PC-3 (cell line): Measurements from ENCODE around the gene TTC39B. TPM values are rescaled to one million over a fixed set of nuclear protein-coding genes. Genes with fewer than 3 reads are reported as not detected.
A peak's percentile ranks its signal among the peaks of the same experiment; 100 is the strongest.

ENCODE experiments used
- ATAC-seq: fragments of 200-7000 bp; cut with Tn5 transposase; 2 replicates; pipeline ENCODE4 v1.9.1; 2020; ENCODE audit warnings: mild to moderate bottlenecking, moderate library complexity
- BruUV-seq: library from RNA; stranded (reverse); fragments of 400-500 nt; replicated peaks from 2 replicates; lab custom pipeline; 2021; lab: Mats Ljungman, UMichigan
- CTCF ChIA-PET: fragments of 300-600 bp; sonication (Branson Sonifier 250); formaldehyde crosslinking; loops from one replicate; lab custom pipeline; 2022; ENCODE audit warnings: antibody characterized with exemption; lab: Charles Lee
- POLR2A ChIA-PET: fragments of 300-600 bp; sonication (Branson Sonifier 250); formaldehyde crosslinking; loops from one replicate; lab custom pipeline; 2022; ENCODE audit warnings: antibody characterized with exemption; ENCODE audit not compliant: unreplicated experiment; lab: Charles Lee
- DNase-seq: peaks from one replicate; pipeline ENCODE4 v3.0.0-alpha.2; 2015
- H2AFZ ChIP-seq: fragments of 300-600 bp; sonication (generic); 2 replicates; pipeline ENCODE4 v1.6.0; 2016; ENCODE audit warnings: antibody characterized with exemption, low read length
- H3F3A ChIP-seq: fragments of 300-600 bp; sonication (generic); one replicate; pipeline ENCODE4 v1.6.0; 2017; ENCODE audit warnings: antibody characterized with exemption, low read length, control low read depth, mild to moderate bottlenecking; ENCODE audit not compliant: unreplicated experiment
- H3K27ac ChIP-seq: fragments of 300-600 bp; sonication (generic); 2 replicates; pipeline ENCODE4 v1.5.1; 2016; ENCODE audit warnings: mild to moderate bottlenecking, low read length
- H3K27me3 ChIP-seq: fragments of 300-600 bp; sonication (generic); 2 replicates; pipeline ENCODE4 v1.6.1; 2016; ENCODE audit warnings: low read length, mixed read lengths
- H3K36me3 ChIP-seq: fragments of 300-600 bp; sonication (generic); 2 replicates; pipeline ENCODE4 v1.6.1; 2016; ENCODE audit warnings: low read depth, mixed run types, low read length, mixed read lengths
- H3K4me1 ChIP-seq: fragments of 300-600 bp; sonication (generic); 2 replicates; pipeline ENCODE4 v1.5.1; 2016; ENCODE audit warnings: low read length; ENCODE audit not compliant: insufficient read depth
- H3K4me2 ChIP-seq: fragments of 300-600 bp; sonication (generic); 2 replicates; pipeline ENCODE4 v1.6.0; 2016; ENCODE audit warnings: low read length
- H3K4me3 ChIP-seq: fragments of 300-600 bp; sonication (generic); 2 replicates; pipeline ENCODE4 v1.5.1; 2016; ENCODE audit warnings: mild to moderate bottlenecking, low read length, mixed read lengths
- H3K79me2 ChIP-seq: fragments of 300-600 bp; sonication (generic); 2 replicates; pipeline ENCODE4 v1.6.1; 2017; ENCODE audit warnings: low read length, mixed read lengths
- H3K9ac ChIP-seq: fragments of 300-600 bp; sonication (generic); 2 replicates; pipeline ENCODE4 v1.6.0; 2016; ENCODE audit warnings: mild to moderate bottlenecking, low read length
- H3K9me2 ChIP-seq: fragments of 300-600 bp; sonication (generic); replicated peaks from 2 replicates; pipeline ENCODE4 v1.6.1; 2016; ENCODE audit warnings: mixed run types, low read length, mixed read lengths
- H3K9me3 ChIP-seq: fragments of 300-600 bp; sonication (generic); 2 replicates; pipeline ENCODE4 v1.6.1; 2016; ENCODE audit warnings: low read length, mixed read lengths
- H4K20me1 ChIP-seq: fragments of 300-600 bp; sonication (generic); 2 replicates; pipeline ENCODE4 v1.6.1; 2016; ENCODE audit warnings: low read length, mixed read lengths
- EZH2 ChIP-seq: fragments of 300-600 bp; sonication (generic); IDR thresholded peaks from one replicate; pipeline ENCODE4 v1.6.1; 2017; ENCODE audit warnings: antibody characterized with exemption, mild to moderate bottlenecking, low read length; ENCODE audit not compliant: unreplicated experiment
- EZH2phosphoT487 ChIP-seq: fragments of 300-600 bp; sonication (generic); IDR thresholded peaks from 2 replicates; pipeline ENCODE4 v1.6.1; 2018; ENCODE audit warnings: mild to moderate bottlenecking, antibody characterized with exemption, low read length, borderline replicate concordance
- intact Hi-C: fragments of 100-400 bp; cut with micrococcal nuclease; formaldehyde crosslinking; loops from 2 replicates; pipeline ENCODE4 v1.9.0; 2023
- total RNA-seq: library from RNA; depleted of rRNA; stranded (reverse); fragments of >200 nt; gene quantifications from 2 replicates; pipeline ENCODE4 v1.2.3, GENCODE V29; 2014
- TF ChIP-seq, protein P1 (sequence below): fragments of 300-600 bp; sonication (generic); conservative IDR thresholded peaks from 2 replicates; pipeline ENCODE4 v1.5.1; 2017; ENCODE audit warnings: antibody characterized with exemption, low read depth, mild to moderate bottlenecking, low read length

TTC39B gene
- total RNA-seq, 1 experiment from 2014 or later: 1.5 TPM

DNA sequence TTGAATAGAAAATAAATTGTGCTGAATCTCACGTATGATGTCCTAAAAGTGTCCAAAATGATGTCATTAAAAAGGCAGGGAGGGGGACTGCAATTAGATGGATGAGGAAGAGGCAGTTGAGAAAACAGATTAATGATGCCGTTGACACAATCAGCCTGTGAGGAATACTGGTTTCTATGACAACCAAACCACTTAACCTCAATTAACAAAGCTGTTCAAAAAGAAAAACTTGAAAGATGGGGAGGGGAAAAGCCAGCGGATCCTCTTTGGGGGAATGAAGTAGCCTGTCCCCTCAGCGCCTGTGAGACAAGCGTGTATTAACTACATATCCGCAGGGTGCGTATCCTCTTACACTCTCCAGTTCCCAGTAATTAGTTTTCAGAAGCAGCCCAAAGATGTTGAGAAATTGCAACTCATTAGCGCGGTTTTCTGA lies 160.7 kb downstream of the TTC39B start:
- Histone ChIP-seq H3K27ac (no peak overlapping the region), H3K9me3 (no peaks in the 10 kb centered on the region), H3K4me1 (peaks cover 18% of the 10 kb centered on the region), H3K9me2 (no peaks in the 10 kb centered on the region), H2AFZ (no peak overlapping the region), H3K27me3 (no peaks in the 10 kb centered on the region), H3K79me2 (no peaks in the 10 kb centered on the region), H3F3A (no peaks in the 10 kb centered on the region), H4K20me1 (no peaks in the 10 kb centered on the region), H3K9ac (no peak overlapping the region), H3K4me2 (no peak overlapping the region), H3K36me3 (no peaks in the 10 kb centered on the region), H3K4me3 (no peak overlapping the region)
- POLR2A ChIA-PET: no interaction called here
- BruUV-seq: no TSS peak
- CTCF ChIA-PET: no interaction called here
- intact Hi-C loops: no loop called here
- no peak for ATAC-seq
- TF ChIP-seq EZH2: no peak
- no peak for TF ChIP-seq EZH2phosphoT487
- TF ChIP-seq, protein P1, sequence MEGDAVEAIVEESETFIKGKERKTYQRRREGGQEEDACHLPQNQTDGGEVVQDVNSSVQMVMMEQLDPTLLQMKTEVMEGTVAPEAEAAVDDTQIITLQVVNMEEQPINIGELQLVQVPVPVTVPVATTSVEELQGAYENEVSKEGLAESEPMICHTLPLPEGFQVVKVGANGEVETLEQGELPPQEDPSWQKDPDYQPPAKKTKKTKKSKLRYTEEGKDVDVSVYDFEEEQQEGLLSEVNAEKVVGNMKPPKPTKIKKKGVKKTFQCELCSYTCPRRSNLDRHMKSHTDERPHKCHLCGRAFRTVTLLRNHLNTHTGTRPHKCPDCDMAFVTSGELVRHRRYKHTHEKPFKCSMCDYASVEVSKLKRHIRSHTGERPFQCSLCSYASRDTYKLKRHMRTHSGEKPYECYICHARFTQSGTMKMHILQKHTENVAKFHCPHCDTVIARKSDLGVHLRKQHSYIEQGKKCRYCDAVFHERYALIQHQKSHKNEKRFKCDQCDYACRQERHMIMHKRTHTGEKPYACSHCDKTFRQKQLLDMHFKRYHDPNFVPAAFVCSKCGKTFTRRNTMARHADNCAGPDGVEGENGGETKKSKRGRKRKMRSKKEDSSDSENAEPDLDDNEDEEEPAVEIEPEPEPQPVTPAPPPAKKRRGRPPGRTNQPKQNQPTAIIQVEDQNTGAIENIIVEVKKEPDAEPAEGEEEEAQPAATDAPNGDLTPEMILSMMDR: no peak
- DNase-seq: no peak

DNA sequence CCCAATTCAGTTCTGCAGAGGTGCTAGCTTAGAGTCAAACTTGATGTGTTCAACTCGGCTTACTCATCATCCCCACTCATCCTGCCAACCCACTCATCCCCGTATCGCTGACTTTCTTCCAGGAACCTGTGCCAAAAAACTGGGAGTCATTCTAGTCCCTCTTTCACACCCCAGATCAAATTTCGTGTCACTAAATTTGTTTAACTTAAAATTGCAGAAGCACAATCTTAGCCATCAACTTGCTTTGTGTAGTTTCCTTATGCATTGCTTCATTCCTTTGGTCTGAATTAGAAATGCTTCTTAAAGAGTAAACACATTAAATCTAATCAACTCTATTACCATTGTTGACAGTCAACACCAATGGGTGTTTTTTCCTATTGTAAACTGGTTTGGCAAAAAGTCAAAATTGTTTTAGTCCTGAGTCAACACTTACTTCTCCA lies 162.4 kb downstream of the TTC39B start:
- peaks cover 18% of the 10 kb centered on the region for H3K4me1 ChIP-seq
- no peaks in the 10 kb centered on the region for H4K20me1 ChIP-seq
- no peaks in the 10 kb centered on the region for H3K79me2 ChIP-seq
- no TSS peak for BruUV-seq
- H3K27ac ChIP-seq: peak overlapping the region; percentile 39; the same call in 1 of the 2 replicates
- ATAC-seq: peak; percentile 85
- no peaks in the 10 kb centered on the region for H3K9me2 ChIP-seq
- ChIA-PET CTCF (no interaction called here), POLR2A (no interaction called here)
- intact Hi-C loops: loop anchor here (5.0 kb wide), 1 partner anchor 273 kb away; no protein-coding TSS in a partner anchor
- no peaks in the 10 kb centered on the region for H3K36me3 ChIP-seq
- H3K9me3 ChIP-seq: no peaks in the 10 kb centered on the region
- H3K4me3 ChIP-seq: peak overlapping the region; percentile 8; the same call in 1 of the 2 replicates
- peak overlapping the region; percentile 67 for H3K4me2 ChIP-seq
- no peaks in the 10 kb centered on the region for H3F3A ChIP-seq
- DNase-seq: peak; percentile 92
- TF ChIP-seq, protein P1: no peak
- TF ChIP-seq EZH2: no peak
- TF ChIP-seq EZH2phosphoT487: no peak
- no peak overlapping the region for H3K9ac ChIP-seq
- no peaks in the 10 kb centered on the region for H3K27me3 ChIP-seq
- no peak overlapping the region for H2AFZ ChIP-seq

DNA sequence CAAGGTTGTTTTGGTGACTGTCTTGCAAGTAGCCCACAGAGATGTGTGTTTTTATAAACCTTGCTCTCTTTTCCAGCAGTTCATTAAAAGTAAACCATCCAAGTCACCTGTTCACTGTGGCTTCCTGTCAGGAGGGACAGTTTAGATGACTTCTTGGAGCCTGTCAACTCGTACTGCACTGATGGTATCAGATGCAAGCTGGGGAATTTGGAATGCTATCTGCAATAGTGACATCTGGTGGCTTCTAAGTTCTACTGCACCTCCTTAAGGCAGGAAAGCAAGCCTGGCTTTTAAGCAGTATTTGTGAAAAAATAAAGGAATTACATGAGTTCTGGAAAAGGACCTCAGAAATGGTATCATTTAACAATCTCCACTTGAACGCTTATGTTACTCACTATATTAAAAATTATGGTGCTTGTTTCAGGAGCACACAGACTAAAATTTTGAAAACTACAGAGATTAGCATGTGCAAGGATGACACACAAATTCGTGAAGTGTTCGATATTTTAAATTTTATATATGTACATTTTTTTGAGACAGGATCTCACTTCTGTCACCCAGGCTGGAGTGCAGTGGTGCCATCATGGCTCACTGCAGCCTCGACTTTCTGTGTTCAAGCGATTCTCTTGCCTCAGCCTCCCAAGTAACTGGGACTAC lies 164.0 kb downstream of the TTC39B start:
- H3K4me2 ChIP-seq: no peak overlapping the region
- TF ChIP-seq, protein P1: peak; percentile 73
- TF ChIP-seq EZH2phosphoT487 (no peak), EZH2 (no peak)
- no peaks in the 10 kb centered on the region for H3F3A ChIP-seq
- no peaks in the 10 kb centered on the region for H3K27me3 ChIP-seq
- no peaks in the 10 kb centered on the region for H3K9me3 ChIP-seq
- H3K4me1 ChIP-seq: peaks cover 18% of the 10 kb centered on the region
- DNase-seq (peak; percentile 65), ATAC-seq (peak; percentile 46; the same call in 1 of the 2 replicates)
- POLR2A ChIA-PET: no interaction called here
- no peaks in the 10 kb centered on the region for H4K20me1 ChIP-seq
- H3K9ac ChIP-seq: no peak overlapping the region
- intact Hi-C loops: loop anchor here (5.0 kb wide), 1 partner anchor 274 kb away; no protein-coding TSS in a partner anchor
- H3K36me3 ChIP-seq: no peaks in the 10 kb centered on the region
- H2AFZ ChIP-seq: no peak overlapping the region
- H3K4me3 ChIP-seq: no peak overlapping the region
- no TSS peak for BruUV-seq
- H3K27ac ChIP-seq: no peak overlapping the region
- H3K79me2 ChIP-seq: no peaks in the 10 kb centered on the region
- CTCF ChIA-PET: interaction anchor here (0.5 kb wide), 1 partner anchor 507 kb away, joined by 3 read pairs; no protein-coding TSS in a partner anchor
- H3K9me2 ChIP-seq: no peaks in the 10 kb centered on the region
